Neural cell (in vitro differentiated cells): ENCODE measurements around the gene ATP13A2. TPM values are rescaled to one million over a fixed set of nuclear protein-coding genes. Genes with fewer than 3 reads are reported as not detected.

Experiments used
- H2AFZ ChIP-seq: fragments of 200-600, 300-800 bp; sonication (generic), shearing (Covaris generic); 2 replicates; pipeline ENCODE4 v1.6.0; 2014; ENCODE audit warnings: low read depth, mild to moderate bottlenecking, antibody characterized with exemption, low read length, moderate library complexity
- H3F3A ChIP-seq: fragments of 200-600 bp; shearing (Covaris generic); 2 replicates; pipeline ENCODE4 v1.6.1; 2016; ENCODE audit warnings: mild to moderate bottlenecking, moderate library complexity, mixed read lengths, antibody characterized with exemption, low read length; ENCODE audit not compliant: insufficient read depth, poor library complexity, severe bottlenecking
- H3K27ac ChIP-seq: fragments of 200-600, 300-800 bp; sonication (generic), shearing (Covaris generic); 2 replicates; pipeline ENCODE4 v1.5.1; 2014; ENCODE audit warnings: mild to moderate bottlenecking, low read length, moderate library complexity
- H3K27me3 ChIP-seq: fragments of 300-800, 200-600 bp; sonication (generic), shearing (Covaris generic); 2 replicates; pipeline ENCODE4 v1.6.0; 2014; ENCODE audit warnings: mild to moderate bottlenecking, low read depth, low read length, moderate library complexity; ENCODE audit not compliant: insufficient read depth
- H3K36me3 ChIP-seq: fragments of 300-800, 200-600 bp; sonication (generic), shearing (Covaris generic); 2 replicates; pipeline ENCODE4 v1.5.1; 2014; ENCODE audit warnings: mild to moderate bottlenecking, antibody characterized with exemption, low read length, moderate library complexity; ENCODE audit not compliant: insufficient read depth
- H3K4me2 ChIP-seq: fragments of 300-800, 200-600 bp; sonication (generic), shearing (Covaris generic); 2 replicates; pipeline ENCODE4 v1.6.0; 2014; ENCODE audit warnings: mild to moderate bottlenecking, low read length
- H3K4me3 ChIP-seq: fragments of 300-800, 200-600 bp; sonication (generic), shearing (Covaris generic); 2 replicates; pipeline ENCODE4 v1.5.1; 2014; ENCODE audit warnings: mild to moderate bottlenecking, low read length, moderate library complexity
- H3K79me2 ChIP-seq: fragments of 200-600 bp; shearing (Covaris generic); replicated peaks from 2 replicates; pipeline ENCODE4 v1.6.0; 2014; ENCODE audit warnings: mild to moderate bottlenecking, low read length, moderate library complexity; ENCODE audit not compliant: insufficient read depth
- H3K9ac ChIP-seq: fragments of 300-800, 200-600 bp; sonication (generic), shearing (Covaris generic); 2 replicates; pipeline ENCODE4 v1.6.1; 2016; ENCODE audit warnings: mild to moderate bottlenecking, low read length, mixed read lengths
- H3K9me2 ChIP-seq: fragments of 200-600 bp; shearing (Covaris generic); 2 replicates; pipeline ENCODE4 v1.6.1; 2016; ENCODE audit warnings: mild to moderate bottlenecking, low read length, mixed read lengths; ENCODE audit not compliant: insufficient read depth
- H3K9me3 ChIP-seq: fragments of 200-600, 300-800 bp; sonication (generic), shearing (Covaris generic); 2 replicates; pipeline ENCODE4 v1.6.1; 2016; ENCODE audit warnings: mild to moderate bottlenecking, mixed run types, low read length, moderate library complexity, mixed read lengths
- H4K20me1 ChIP-seq: fragments of 200-600 bp; shearing (Covaris generic); 2 replicates; pipeline ENCODE4 v1.6.1; 2016; ENCODE audit warnings: mild to moderate bottlenecking, mixed run types; ENCODE audit not compliant: insufficient read depth
- CTCF ChIP-seq: fragments of 450-650 bp; IDR thresholded peaks from 2 replicates; pipeline ENCODE4 v1.5.1; 2014; ENCODE audit warnings: antibody characterized with exemption, mild to moderate bottlenecking, moderate library complexity; ENCODE audit not compliant: poor library complexity, severe bottlenecking
- EP300 ChIP-seq: fragments of 450-650 bp; conservative IDR thresholded peaks from 2 replicates; pipeline ENCODE4 v1.6.1; 2014; ENCODE audit warnings: antibody characterized with exemption, mild to moderate bottlenecking, moderate library complexity; ENCODE audit not compliant: poor library complexity, severe bottlenecking
- EZH2 ChIP-seq: fragments of 200-600, 300-800 bp; shearing (Covaris generic), sonication (generic); IDR thresholded peaks from 2 replicates; pipeline ENCODE4 v1.6.1; 2014; ENCODE audit warnings: antibody characterized with exemption, low read length, borderline replicate concordance, mild to moderate bottlenecking; ENCODE audit not compliant: insufficient read depth, poor library complexity, severe bottlenecking
- MXI1 ChIP-seq: fragments of 450-650 bp; conservative IDR thresholded peaks from 2 replicates; pipeline ENCODE4 v1.6.1; 2014; ENCODE audit warnings: antibody characterized with exemption, mild to moderate bottlenecking; ENCODE audit not compliant: poor library complexity, severe bottlenecking
- POLR2AphosphoS5 ChIP-seq: IDR thresholded peaks from 2 replicates; pipeline ENCODE4 v1.6.1; 2012
- RAD21 ChIP-seq: fragments of 450-650 bp; conservative IDR thresholded peaks from 2 replicates; pipeline ENCODE4 v1.6.1; 2014; ENCODE audit warnings: antibody characterized with exemption, mild to moderate bottlenecking, moderate library complexity
- REST ChIP-seq: IDR thresholded peaks from 2 replicates; pipeline ENCODE4 v1.6.1; 2012; ENCODE audit warnings: borderline replicate concordance
- SMC3 ChIP-seq: fragments of 450-650 bp; conservative IDR thresholded peaks from 2 replicates; pipeline ENCODE4 v1.6.1; 2014; ENCODE audit warnings: antibody characterized with exemption, mild to moderate bottlenecking, moderate library complexity; ENCODE audit not compliant: poor library complexity
- TAF1 ChIP-seq: IDR thresholded peaks from 2 replicates; pipeline ENCODE4 v1.6.1; 2012; ENCODE audit warnings: low read depth
- polyA plus RNA-seq: library from polyadenylated mRNA; depleted of rRNA; stranded (reverse); fragments of >200 nt; gene quantifications from 2 replicates; pipeline ENCODE4 v1.2.3, GENCODE V29; 2014

Gene ATP13A2
- polyA plus RNA-seq, 1 donor from 2014 or later = 43.3 TPM

- TF ChIP-seq SMC3 (no peak), CTCF (no peak), POLR2AphosphoS5 (no peak), EZH2 (no peak)
- Histone ChIP-seq H3K4me3 (peak overlapping the region; percentile 71), H3K27me3 (no peaks in the 10 kb centered on the region), H3K9ac (peak overlapping the region; percentile 80), H3K9me3 (no peaks in the 10 kb centered on the region), H3K27ac (no peak overlapping the region), H3F3A (no peaks in the 10 kb centered on the region), H3K79me2 (peaks cover 24% of the 10 kb centered on the region), H3K4me2 (peak overlapping the region; percentile 54), H3K9me2 (no peaks in the 10 kb centered on the region), H4K20me1 (no peaks in the 10 kb centered on the region), H3K36me3 (no peaks in the 10 kb centered on the region), H2AFZ (no peak overlapping the region)
These were observed 40.9 kb upstream of the ATP13A2 start for GRCh38 chr1:17052641-17053040.

- Histone ChIP-seq H3K9me3 (no peaks in the 10 kb centered on the region), H3K79me2 (peaks cover 24% of the 10 kb centered on the region), H4K20me1 (no peaks in the 10 kb centered on the region), H3K4me2 (no peak overlapping the region), H3F3A (no peaks in the 10 kb centered on the region), H3K36me3 (no peaks in the 10 kb centered on the region), H3K9me2 (no peaks in the 10 kb centered on the region), H2AFZ (no peak overlapping the region), H3K4me3 (peak overlapping the region; percentile 71), H3K9ac (peak overlapping the region; percentile 80), H3K27ac (no peak overlapping the region), H3K27me3 (no peaks in the 10 kb centered on the region)
- TF ChIP-seq TAF1 (no peak), CTCF (no peak), RAD21 (no peak), REST (no peak), EP300 (no peak), POLR2AphosphoS5 (no peak), SMC3 (no peak), MXI1 (no peak), EZH2 (no peak)
These were observed 40.3 kb upstream of the ATP13A2 start for GRCh38 chr1:17052038-17052437.
